GM15510 (cell line): ENCODE data around the gene SPEF1.

ENCODE experiments used
- POLR2A ChIP-seq: IDR thresholded peaks from 3 replicates; pipeline ENCODE4 v1.6.1; 2011; ENCODE audit warnings: borderline replicate concordance; ENCODE audit not compliant: insufficient read length; ENCODE audit errors: extremely low read depth

The SPEF1 gene

GRCh38 chr20:3739054-3739925 is 42.0 kb downstream of the SPEF1 start:
- TF ChIP-seq POLR2A = no peak

- TF ChIP-seq POLR2A = no peak
These were observed 42.9 kb downstream of the SPEF1 start for GRCh38 chr20:3738111-3739053.

- no peak for TF ChIP-seq POLR2A
These were observed 45.5 kb downstream of the SPEF1 start for GRCh38 chr20:3735768-3736167.

- no peak for TF ChIP-seq POLR2A
These were observed 47.0 kb downstream of the SPEF1 start for GRCh38 chr20:3734111-3734843.

GRCh38 chr20:3733119-3733995 is 47.9 kb downstream of the SPEF1 start:
- TF ChIP-seq POLR2A = no peak

- TF ChIP-seq POLR2A = no peak
These were observed 48.7 kb downstream of the SPEF1 start, which contains the start of gene HSPA12B for GRCh38 chr20:3732327-3733118. TSS of gene HSPA12B (plus strand) at chr20:3732685. CDS start at chr20:3738675, 5,990 bp downstream.

- no peak for TF ChIP-seq POLR2A
These were observed 49.3 kb downstream of the SPEF1 start for GRCh38 chr20:3731944-3732326.

- TF ChIP-seq POLR2A = no peak
These were observed 50.2 kb downstream of the SPEF1 start for GRCh38 chr20:3730803-3731672.

- TF ChIP-seq POLR2A = no peak
These were observed 51.3 kb downstream of the SPEF1 start for GRCh38 chr20:3729811-3730540.

- TF ChIP-seq POLR2A = no peak
These were observed 51.9 kb downstream of the SPEF1 start for GRCh38 chr20:3729378-3729777.

- TF ChIP-seq POLR2A = no peak
These were observed 52.4 kb downstream of the SPEF1 start for GRCh38 chr20:3728876-3729275.
